Activated CD4-positive, alpha-beta T cell treated with anti-CD3 and anti-CD28 coated beads, Interleukin-2, amount 10 ng/mL, durations not matched to agents 7 days and 5 days (primary cell): ENCODE results near the gene TSPO. TPM values are rescaled to one million over a fixed set of nuclear protein-coding genes. Genes with fewer than 3 reads are reported as not detected.
A peak's percentile ranks its signal among the peaks of the same experiment; 100 is the strongest.
"Not testable (repeated sequence)": the region's sequence is repeated elsewhere in the genome, so short reads cannot be mapped to it uniquely, and the experiment has no call there.

Source experiments
- CTCF ChIA-PET: fragments of 350-600 bp; sonication (Branson Sonifier 250); formaldehyde crosslinking; loops from one replicate; lab custom pipeline; 2021; ENCODE audit warnings: antibody characterized with exemption; lab: Charles Lee
- POLR2A ChIA-PET: fragments of 350-600 bp; sonication (Branson Sonifier 250); formaldehyde crosslinking; loops from one replicate; lab custom pipeline; 2021; ENCODE audit warnings: antibody characterized with exemption; lab: Charles Lee
- DNase-seq: peaks from one replicate; pipeline ENCODE4 v3.0.0-alpha.2; 2020
- H3K27ac Mint-ChIP-seq: one replicate; pipeline ENCODE4 v1.8.0; 2021; ENCODE audit warnings: mild to moderate bottlenecking, moderate library complexity, mixed read lengths
- H3K27me3 Mint-ChIP-seq: one replicate; pipeline ENCODE4 v1.8.0; 2021; ENCODE audit warnings: mixed read lengths
- H3K36me3 Mint-ChIP-seq: one replicate; pipeline ENCODE4 v1.8.0; 2021; ENCODE audit warnings: low read depth, mixed read lengths
- H3K4me1 Mint-ChIP-seq: one replicate; pipeline ENCODE4 v1.8.0; 2021; ENCODE audit warnings: mixed read lengths
- H3K4me3 Mint-ChIP-seq: one replicate; pipeline ENCODE4 v1.8.0; 2021; ENCODE audit warnings: mild to moderate bottlenecking, moderate library complexity, mixed read lengths
- H3K9me3 Mint-ChIP-seq: one replicate; pipeline ENCODE4 v1.8.0; 2021; ENCODE audit warnings: mixed read lengths
- total RNA-seq, 2 experiments: library from RNA; stranded (reverse); gene quantifications; one replicate each; pipeline ENCODE4 v1.2.3, GENCODE V29; 2021

TSPO gene
- total RNA-seq = 100 to 1,000 TPM in 1 of 2 experiments, 10 to 100 TPM in 1; 90.9 to 122 TPM

GRCh38 chr22:43151251-43152002 is at the start of gene TSPO:
TSPO (plus strand) TSS chr22:43151559; CDS start chr22:43159239, 7,680 bp downstream.
- Mint-ChIP-seq H3K36me3 (peaks cover 2% of the 10 kb centered on the region), H3K27me3 (no peaks in the 10 kb centered on the region), H3K4me3 (peak within 1 kb of the TSS; percentile 85), H3K4me1 (peaks cover 42% of the 10 kb centered on the region), H3K9me3 (no peaks in the 10 kb centered on the region), H3K27ac (peak within 1 kb of the TSS; percentile 93)
- ChIA-PET CTCF (interaction anchor here (1.2 kb wide), 1 partner anchor 36 kb away, joined by 5 read pairs; the partner anchor contains the start of gene TTLL12), POLR2A (no interaction called here)
- DNase-seq = peak; percentile 55

- H3K27me3 Mint-ChIP-seq, H3K4me3 Mint-ChIP-seq, POLR2A ChIA-PET, H3K9me3 Mint-ChIP-seq, H3K36me3 Mint-ChIP-seq: not testable (repeated sequence)
- peak; percentile 34 for DNase-seq
- CTCF ChIA-PET = interaction anchor here (0.6 to 0.8 kb wide), 3 partner anchors 26 to 237 kb away, joined by 3 to 4 read pairs (median 3); no protein-coding TSS in a partner anchor
- peaks cover 14% of the 10 kb centered on the region for H3K4me1 Mint-ChIP-seq
- H3K27ac Mint-ChIP-seq = peak overlapping the region; percentile 19
These were observed 47.2 kb upstream of the TSPO start for GRCh38 chr22:43104056-43104625.

DNA sequence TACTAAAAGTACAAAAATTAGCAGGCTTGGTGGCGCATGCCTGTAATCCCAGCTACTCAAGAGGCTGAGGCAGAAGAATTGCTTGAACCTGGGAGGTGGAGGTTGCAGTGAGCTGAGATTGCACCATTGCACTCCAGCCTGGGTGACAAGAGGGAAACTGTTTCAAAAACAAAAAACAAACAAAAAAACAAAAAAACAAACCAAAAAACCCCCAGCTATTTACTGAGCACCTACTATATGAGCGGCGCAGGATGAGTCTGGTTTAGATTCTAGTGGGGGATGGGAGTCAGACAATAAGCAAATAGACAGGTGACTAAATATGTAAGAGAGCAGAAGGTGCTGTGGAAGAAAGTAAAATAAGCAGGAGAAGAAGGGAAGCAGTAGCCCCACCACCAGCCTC is 46.4 kb upstream of the TSPO start:
- Mint-ChIP-seq H3K27ac (peak overlapping the region; percentile 46), H3K4me1 (peaks cover 14% of the 10 kb centered on the region)
- POLR2A ChIA-PET, H3K27me3 Mint-ChIP-seq, H3K4me3 Mint-ChIP-seq, DNase-seq, H3K36me3 Mint-ChIP-seq, H3K9me3 Mint-ChIP-seq: not testable (repeated sequence)
- CTCF ChIA-PET = interaction anchor here (0.6 to 0.8 kb wide), 2 partner anchors 39 to 238 kb away, joined by 3 to 4 read pairs; no protein-coding TSS in a partner anchor

- H3K36me3 Mint-ChIP-seq = no peaks in the 10 kb centered on the region
- no peak for DNase-seq
- peaks cover 13% of the 10 kb centered on the region for H3K27me3 Mint-ChIP-seq
- no peaks in the 10 kb centered on the region for H3K9me3 Mint-ChIP-seq
- no peak overlapping the region for H3K27ac Mint-ChIP-seq
- CTCF ChIA-PET = interaction anchor here (1.5 kb wide), 1 partner anchor 30 kb away, joined by 3 read pairs; no protein-coding TSS in a partner anchor
- peaks cover 14% of the 10 kb centered on the region for H3K4me1 Mint-ChIP-seq
- no peak overlapping the region for H3K4me3 Mint-ChIP-seq
- POLR2A ChIA-PET = no interaction called here
These were observed 45.1 kb upstream of the TSPO start for GRCh38 chr22:43106302-43106701.

GRCh38 chr22:43109511-43109910 is 41.8 kb upstream of the TSPO start:
- CTCF ChIA-PET = interaction anchor here (1.1 kb wide), 1 partner anchor 14 kb away, joined by 3 read pairs; no protein-coding TSS in a partner anchor
- Mint-ChIP-seq H3K4me1 (peaks cover 9% of the 10 kb centered on the region), H3K9me3 (no peaks in the 10 kb centered on the region), H3K36me3 (no peaks in the 10 kb centered on the region), H3K4me3 (peak overlapping the region; percentile 33), H3K27ac (no peak overlapping the region), H3K27me3 (peaks cover 25% of the 10 kb centered on the region)
- POLR2A ChIA-PET = no interaction called here
- no peak for DNase-seq

GRCh38 chr22:43109921-43110443 is 41.4 kb upstream of the TSPO start:
- POLR2A ChIA-PET = no interaction called here
- H3K4me1 Mint-ChIP-seq = peaks cover 9% of the 10 kb centered on the region
- peak overlapping the region; percentile 68 for H3K4me3 Mint-ChIP-seq
- no peaks in the 10 kb centered on the region for H3K9me3 Mint-ChIP-seq
- no peak overlapping the region for H3K27ac Mint-ChIP-seq
- H3K36me3 Mint-ChIP-seq = no peaks in the 10 kb centered on the region
- DNase-seq = no peak
- peaks cover 25% of the 10 kb centered on the region for H3K27me3 Mint-ChIP-seq
- CTCF ChIA-PET = interaction anchor here (0.7 to 0.9 kb wide), 2 partner anchors 8 to 20 kb away, joined by 3 read pairs; no protein-coding TSS in a partner anchor

- ChIA-PET POLR2A (no interaction called here), CTCF (interaction anchor here (0.7 to 0.9 kb wide), 2 partner anchors 9 to 20 kb away, joined by 3 read pairs; no protein-coding TSS in a partner anchor)
- peak; percentile 56 for DNase-seq
- Mint-ChIP-seq H3K9me3 (no peaks in the 10 kb centered on the region), H3K27ac (peak within 1 kb of the TSS; percentile 68), H3K4me3 (peak within 1 kb of the TSS; percentile 68), H3K4me1 (peaks cover 9% of the 10 kb centered on the region), H3K27me3 (peaks cover 25% of the 10 kb centered on the region), H3K36me3 (no peaks in the 10 kb centered on the region)
These were observed 40.9 kb upstream of the TSPO start, which contains the start of gene BIK for GRCh38 chr22:43110444-43110926. BIK (plus strand) TSS chr22:43110750; CDS start chr22:43124023, 13,273 bp downstream.

- Mint-ChIP-seq H3K27ac (peak overlapping the region; percentile 68), H3K4me3 (peak overlapping the region; percentile 64), H3K9me3 (no peaks in the 10 kb centered on the region), H3K4me1 (peaks cover 9% of the 10 kb centered on the region), H3K36me3 (no peaks in the 10 kb centered on the region), H3K27me3 (peaks cover 25% of the 10 kb centered on the region)
- ChIA-PET POLR2A (no interaction called here), CTCF (interaction anchor here (0.9 kb wide), 1 partner anchor 21 kb away, joined by 3 read pairs; no protein-coding TSS in a partner anchor)
- peak; percentile 45 for DNase-seq
These were observed 40.3 kb upstream of the TSPO start for GRCh38 chr22:43110927-43111623.

DNA sequence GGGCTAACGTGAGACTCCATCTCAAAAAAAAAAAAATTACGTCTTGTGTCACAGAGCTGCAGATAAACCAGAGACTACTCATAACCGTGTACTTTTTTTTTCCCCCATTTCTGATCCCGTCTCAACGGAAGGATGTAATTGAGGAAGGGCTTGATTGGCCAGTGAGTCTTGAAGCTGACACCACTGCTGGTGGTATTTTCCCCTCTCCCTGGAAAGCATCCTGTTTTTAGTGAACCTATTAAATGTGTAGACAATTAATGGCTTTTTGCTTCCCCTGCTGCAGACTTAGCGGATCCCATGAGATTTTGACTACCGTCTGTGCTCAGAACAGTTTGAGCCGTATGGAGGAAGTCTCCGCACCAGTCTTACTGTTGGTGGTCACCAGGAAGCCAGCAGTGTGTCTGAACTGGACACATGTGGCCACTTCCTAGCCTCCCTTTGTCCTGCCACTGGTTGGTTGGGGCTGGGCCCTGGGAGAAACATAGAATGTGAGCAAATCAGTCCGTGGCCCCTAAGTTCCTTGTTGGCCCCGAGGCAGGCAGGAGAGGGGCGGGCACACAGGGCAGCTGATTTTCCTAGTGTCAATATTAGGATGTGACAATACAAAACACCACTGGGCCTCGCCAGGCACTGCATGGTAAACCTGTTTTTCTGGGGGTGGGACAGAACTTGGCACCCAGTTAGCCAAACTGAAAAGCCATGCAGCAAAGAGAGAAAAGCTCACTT is 37.7 kb upstream of the TSPO start:
- H3K27ac Mint-ChIP-seq = no peak overlapping the region
- no peaks in the 10 kb centered on the region for H3K36me3 Mint-ChIP-seq
- POLR2A ChIA-PET = no interaction called here
- no peak overlapping the region for H3K4me3 Mint-ChIP-seq
- peaks cover 9% of the 10 kb centered on the region for H3K4me1 Mint-ChIP-seq
- DNase-seq = no peak
- H3K9me3 Mint-ChIP-seq = no peaks in the 10 kb centered on the region
- CTCF ChIA-PET = no interaction called here
- peaks cover 24% of the 10 kb centered on the region for H3K27me3 Mint-ChIP-seq

DNA sequence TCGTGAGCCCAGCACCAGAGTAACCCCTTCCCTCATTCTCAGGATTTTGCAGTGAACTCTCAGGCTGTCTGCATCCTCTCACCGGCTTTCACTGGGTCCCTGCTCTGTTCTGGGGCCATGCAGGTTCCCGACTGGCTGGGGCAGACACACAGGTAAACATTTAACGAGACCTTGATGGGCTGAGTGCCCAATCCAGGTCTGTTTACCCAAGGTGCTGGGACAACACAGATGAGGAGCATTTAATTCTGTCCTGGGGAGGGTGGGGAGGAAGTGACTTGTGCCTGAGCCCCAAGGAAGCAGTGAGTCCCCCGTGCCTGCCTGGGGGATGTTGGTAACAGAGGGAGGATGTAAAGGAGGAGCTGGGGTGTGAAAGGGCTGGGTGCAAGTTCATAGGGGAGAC is 36.4 kb upstream of the TSPO start:
- CTCF ChIA-PET = no interaction called here
- Mint-ChIP-seq H3K27me3 (peaks cover 15% of the 10 kb centered on the region), H3K36me3 (no peaks in the 10 kb centered on the region), H3K27ac (no peak overlapping the region), H3K9me3 (no peaks in the 10 kb centered on the region), H3K4me1 (peaks cover 15% of the 10 kb centered on the region), H3K4me3 (no peak overlapping the region)
- POLR2A ChIA-PET = no interaction called here
- no peak for DNase-seq

DNA sequence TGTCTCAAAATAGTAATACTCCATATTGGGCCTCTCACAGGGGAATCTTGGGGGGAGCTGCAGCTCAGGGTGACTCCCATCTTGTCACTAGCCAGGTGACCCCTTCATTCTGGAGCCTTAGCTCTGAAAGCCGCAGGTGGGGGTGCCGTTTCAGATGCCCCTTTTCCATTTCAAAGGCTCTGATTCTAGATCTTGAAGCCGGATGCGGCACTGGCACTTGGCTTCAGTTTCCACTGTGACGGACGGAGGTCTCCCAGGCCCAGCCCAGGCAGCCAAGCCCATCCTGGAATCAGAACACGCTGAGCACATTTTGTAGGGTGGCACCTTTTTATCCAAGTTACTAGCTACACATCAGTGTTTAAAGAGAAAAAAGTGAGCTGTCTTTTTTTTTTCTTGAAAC is 34.4 kb upstream of the TSPO start:
- no peak overlapping the region for H3K27ac Mint-ChIP-seq
- no peaks in the 10 kb centered on the region for H3K36me3 Mint-ChIP-seq
- peaks cover 6% of the 10 kb centered on the region for H3K4me1 Mint-ChIP-seq
- no peak for DNase-seq
- ChIA-PET CTCF (interaction anchor here (0.6 kb wide), 1 partner anchor 1092 kb away, joined by 3 read pairs; no protein-coding TSS in a partner anchor), POLR2A (no interaction called here)
- no peak overlapping the region for H3K4me3 Mint-ChIP-seq
- no peaks in the 10 kb centered on the region for H3K9me3 Mint-ChIP-seq
- H3K27me3 Mint-ChIP-seq = peaks cover 6% of the 10 kb centered on the region
